ENCODE data around the gene TRPV3.

TRPV3 gene

GRCh38 chr17:3559270-3559645 lies 1.6 kb upstream of the TRPV3 start:
- Histone ChIP-seq H3K27me3 (replicated peaks) (no peaks in the 10 kb centered on the region), H3K27ac (no peak overlapping the region), H3K4me3 (ENCODE audit: low read depth, low read length) (no peak overlapping the region), H3K36me3 (replicated peaks) (no peaks in the 10 kb centered on the region)
- no peak for TF ChIP-seq CTCF (IDR thresholded peaks at IDR 0.05; ENCODE audit: low read depth, low read length, missing control alignments)
- in situ Hi-C loops (cut with HindIII; ENCODE audit: low pct_ligation_motif_present, low sequenced_read_pairs): no loop called here
- no peak for DNase-seq

- in situ Hi-C loops (cut with HindIII; ENCODE audit: low pct_ligation_motif_present, low sequenced_read_pairs): no loop called here
- Histone ChIP-seq H3K4me3 (ENCODE audit: low read depth, low read length) (no peak overlapping the region), H3K36me3 (replicated peaks) (no peaks in the 10 kb centered on the region), H3K27ac (no peak overlapping the region), H3K27me3 (replicated peaks) (no peaks in the 10 kb centered on the region)
- peak; percentile 20 for DNase-seq
- no peak for TF ChIP-seq CTCF (IDR thresholded peaks at IDR 0.05; ENCODE audit: low read depth, low read length, missing control alignments)
Observed at GRCh38 chr17:3558603-3559269, 1.1 kb upstream of the TRPV3 start.

- DNase-seq: no peak
- Histone ChIP-seq H3K4me3 (ENCODE audit: low read depth, low read length) (no peak overlapping the region), H3K27me3 (replicated peaks) (no peaks in the 10 kb centered on the region)
Observed at GRCh38 chr17:3556916-3557767, 470 bp downstream of the TRPV3 start.

GRCh38 chr17:3556239-3556915 lies 1.2 kb downstream of the TRPV3 start:
- in situ Hi-C loops (cut with HindIII; ENCODE audit: low pct_ligation_motif_present, low sequenced_read_pairs): no loop called here
- DNase-seq: no peak
- Histone ChIP-seq H3K4me3 (ENCODE audit: low read depth, low read length) (no peak overlapping the region), H3K36me3 (replicated peaks) (no peaks in the 10 kb centered on the region), H3K27me3 (replicated peaks) (no peaks in the 10 kb centered on the region), H3K27ac (no peak overlapping the region)
- no peak for TF ChIP-seq CTCF (IDR thresholded peaks at IDR 0.05; ENCODE audit: low read depth, low read length, missing control alignments)

More at GRCh38 chr17:3556916-3557767, 470 bp downstream of the TRPV3 start:
- Histone ChIP-seq H3K27ac (no peak overlapping the region), H3K36me3 (replicated peaks) (no peaks in the 10 kb centered on the region)
- TF ChIP-seq CTCF (IDR thresholded peaks at IDR 0.05; ENCODE audit: low read depth, low read length, missing control alignments): no peak
- in situ Hi-C loops (cut with HindIII; ENCODE audit: low pct_ligation_motif_present, low sequenced_read_pairs): no loop called here

- H3K36me3 ChIP-seq (replicated peaks): no peaks in the 10 kb centered on the region
- H3K27me3 ChIP-seq (replicated peaks): no peaks in the 10 kb centered on the region
- no peak for TF ChIP-seq CTCF (IDR thresholded peaks at IDR 0.05; ENCODE audit: low read depth, low read length, missing control alignments)
- H3K4me3 ChIP-seq (ENCODE audit: low read depth, low read length): no peak overlapping the region
- no peak for DNase-seq
- in situ Hi-C loops (cut with HindIII; ENCODE audit: low pct_ligation_motif_present, low sequenced_read_pairs): no loop called here
- no peak overlapping the region for H3K27ac ChIP-seq
Observed at GRCh38 chr17:3555189-3555796, 2.3 kb downstream of the TRPV3 start.

Data from brain microvascular endothelial cell (primary cell).